LHCN-M2 (cell line): Measurements from ENCODE around the gene BDH1. TPM values are rescaled to one million over a fixed set of nuclear protein-coding genes. Genes with fewer than 3 reads are reported as not detected.
A peak's percentile ranks its signal among the peaks of the same experiment; 100 is the strongest.
"Not testable (repeated sequence)": the region's sequence is repeated elsewhere in the genome, so short reads cannot be mapped to it uniquely, and the experiment has no call there.

ENCODE experiments used
- DNase-seq: peaks from one replicate; pipeline ENCODE4 v3.0.0-alpha.2; 2012; ENCODE audit warnings: low read depth
- total RNA-seq: library from RNA; depleted of rRNA; stranded (reverse); fragments of >200 nt; gene quantifications from 2 replicates; pipeline ENCODE4 v1.2.3, GENCODE V29; 2014

The BDH1 gene
- total RNA-seq, 1 experiment from 2014 or later: 0.29 TPM

GRCh38 chr3:197490098-197491058 is 65.4 kb downstream of the BDH1 start:
- DNase-seq: peak; percentile 88

GRCh38 chr3:197487911-197488391 is 67.8 kb downstream of the BDH1 start:
- DNase-seq: peak; percentile 99

- no peak for DNase-seq
Measured at GRCh38 chr3:197486861-197487260, 68.9 kb downstream of the BDH1 start.

GRCh38 chr3:197485143-197485542 is 70.6 kb downstream of the BDH1 start:
- no peak for DNase-seq

GRCh38 chr3:197484204-197484901 is 71.4 kb downstream of the BDH1 start:
- no peak for DNase-seq

GRCh38 chr3:197482001-197482400 is 73.8 kb downstream of the BDH1 start:
- DNase-seq: peak; percentile 64

GRCh38 chr3:197480320-197480719 is 75.4 kb downstream of the BDH1 start:
- DNase-seq: no peak

- peak; percentile 97 for DNase-seq
Measured at GRCh38 chr3:197478746-197479668, 76.8 kb downstream of the BDH1 start.

- DNase-seq: not testable (repeated sequence)
Measured at GRCh38 chr3:197477816-197478215, 78.0 kb downstream of the BDH1 start.

- DNase-seq: no peak
Measured at GRCh38 chr3:197475997-197476525, 79.7 kb downstream of the BDH1 start.

GRCh38 chr3:197475514-197475913 is 80.3 kb downstream of the BDH1 start:
- DNase-seq: no peak

GRCh38 chr3:197472151-197472550 is 83.6 kb downstream of the BDH1 start:
- DNase-seq: no peak

- DNase-seq: peak; percentile 38
Measured at GRCh38 chr3:197471221-197472010, 84.4 kb downstream of the BDH1 start.

- DNase-seq: peak; percentile 58
Measured at GRCh38 chr3:197468866-197469382, 86.8 kb downstream of the BDH1 start.

GRCh38 chr3:197468167-197468566 is 87.6 kb downstream of the BDH1 start:
- DNase-seq: no peak

GRCh38 chr3:197466586-197467399 is 89.0 kb downstream of the BDH1 start:
- DNase-seq: peak; percentile 74

GRCh38 chr3:197465996-197466549 is 89.7 kb downstream of the BDH1 start:
- peak; percentile 90 for DNase-seq

- DNase-seq: no peak
Measured at GRCh38 chr3:197465197-197465995, 90.4 kb downstream of the BDH1 start.
